ENCODE data around the gene CSNK1D.

DNA sequence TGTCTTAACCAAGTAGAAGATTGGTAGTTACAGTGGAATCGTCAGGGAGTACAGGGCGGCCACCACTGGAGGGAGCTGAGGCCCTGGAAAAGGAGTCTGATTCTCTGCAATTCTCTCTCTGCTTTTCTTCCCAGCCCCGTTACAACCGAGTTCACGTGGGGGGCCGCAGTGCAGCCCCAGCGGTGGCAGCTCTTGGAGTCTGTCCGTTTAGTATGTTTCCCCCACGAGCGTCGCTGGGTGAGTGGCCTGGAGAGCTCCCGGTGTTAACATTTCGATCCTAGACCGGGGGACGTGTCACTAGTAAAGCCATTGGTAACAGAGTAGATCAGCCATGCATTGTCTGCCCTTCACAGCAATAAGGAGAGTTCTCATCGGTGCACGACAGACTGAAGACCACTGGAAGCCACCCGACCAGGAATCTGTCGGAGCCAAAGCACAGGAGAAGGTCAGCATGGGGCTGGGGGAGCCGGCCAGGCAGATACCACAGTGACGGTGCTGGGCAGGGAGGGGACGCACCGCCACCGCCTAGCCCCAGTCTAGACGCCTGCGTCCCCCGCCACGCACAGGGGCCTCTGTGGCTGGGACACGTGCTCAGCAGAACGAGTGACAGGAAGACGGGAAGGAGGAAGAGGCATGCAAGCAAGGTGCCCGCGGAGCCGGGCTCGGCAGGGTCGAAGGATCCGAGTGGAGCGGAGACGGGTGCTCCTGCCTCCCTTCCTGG lies 28.9 kb downstream of the CSNK1D start:
- TF ChIP-seq, protein P1, sequence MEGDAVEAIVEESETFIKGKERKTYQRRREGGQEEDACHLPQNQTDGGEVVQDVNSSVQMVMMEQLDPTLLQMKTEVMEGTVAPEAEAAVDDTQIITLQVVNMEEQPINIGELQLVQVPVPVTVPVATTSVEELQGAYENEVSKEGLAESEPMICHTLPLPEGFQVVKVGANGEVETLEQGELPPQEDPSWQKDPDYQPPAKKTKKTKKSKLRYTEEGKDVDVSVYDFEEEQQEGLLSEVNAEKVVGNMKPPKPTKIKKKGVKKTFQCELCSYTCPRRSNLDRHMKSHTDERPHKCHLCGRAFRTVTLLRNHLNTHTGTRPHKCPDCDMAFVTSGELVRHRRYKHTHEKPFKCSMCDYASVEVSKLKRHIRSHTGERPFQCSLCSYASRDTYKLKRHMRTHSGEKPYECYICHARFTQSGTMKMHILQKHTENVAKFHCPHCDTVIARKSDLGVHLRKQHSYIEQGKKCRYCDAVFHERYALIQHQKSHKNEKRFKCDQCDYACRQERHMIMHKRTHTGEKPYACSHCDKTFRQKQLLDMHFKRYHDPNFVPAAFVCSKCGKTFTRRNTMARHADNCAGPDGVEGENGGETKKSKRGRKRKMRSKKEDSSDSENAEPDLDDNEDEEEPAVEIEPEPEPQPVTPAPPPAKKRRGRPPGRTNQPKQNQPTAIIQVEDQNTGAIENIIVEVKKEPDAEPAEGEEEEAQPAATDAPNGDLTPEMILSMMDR (IDR thresholded peaks at IDR 0.05), result peak; percentile 45
- TF ChIP-seq EZH2 (IDR thresholded peaks at IDR 0.05; ENCODE audit: borderline replicate concordance, insufficient read depth, low read depth, low read length, poor library complexity, severe bottlenecking), result no peak

Data from B cell (primary cell).